DOHH2 (cell line): ENCODE data around the gene CNTN5.

Source experiments
- EZH2phosphoT487 ChIP-seq: fragments of 200-600 bp; sonication (generic); IDR thresholded peaks from 2 replicates; pipeline ENCODE4 v1.6.1; 2017; ENCODE audit warnings: borderline replicate concordance, mild to moderate bottlenecking, antibody characterized with exemption, low read length, moderate library complexity, mixed read lengths
- TF ChIP-seq, protein P1 (sequence below): fragments of 200-600 bp; sonication (generic); IDR thresholded peaks from one replicate; pipeline ENCODE4 v1.5.1; 2014; ENCODE audit warnings: antibody characterized with exemption, mild to moderate bottlenecking, low read depth, low read length; ENCODE audit not compliant: poor library complexity, severe bottlenecking

- TF ChIP-seq, protein P1, sequence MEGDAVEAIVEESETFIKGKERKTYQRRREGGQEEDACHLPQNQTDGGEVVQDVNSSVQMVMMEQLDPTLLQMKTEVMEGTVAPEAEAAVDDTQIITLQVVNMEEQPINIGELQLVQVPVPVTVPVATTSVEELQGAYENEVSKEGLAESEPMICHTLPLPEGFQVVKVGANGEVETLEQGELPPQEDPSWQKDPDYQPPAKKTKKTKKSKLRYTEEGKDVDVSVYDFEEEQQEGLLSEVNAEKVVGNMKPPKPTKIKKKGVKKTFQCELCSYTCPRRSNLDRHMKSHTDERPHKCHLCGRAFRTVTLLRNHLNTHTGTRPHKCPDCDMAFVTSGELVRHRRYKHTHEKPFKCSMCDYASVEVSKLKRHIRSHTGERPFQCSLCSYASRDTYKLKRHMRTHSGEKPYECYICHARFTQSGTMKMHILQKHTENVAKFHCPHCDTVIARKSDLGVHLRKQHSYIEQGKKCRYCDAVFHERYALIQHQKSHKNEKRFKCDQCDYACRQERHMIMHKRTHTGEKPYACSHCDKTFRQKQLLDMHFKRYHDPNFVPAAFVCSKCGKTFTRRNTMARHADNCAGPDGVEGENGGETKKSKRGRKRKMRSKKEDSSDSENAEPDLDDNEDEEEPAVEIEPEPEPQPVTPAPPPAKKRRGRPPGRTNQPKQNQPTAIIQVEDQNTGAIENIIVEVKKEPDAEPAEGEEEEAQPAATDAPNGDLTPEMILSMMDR, result no peak
- TF ChIP-seq EZH2phosphoT487, result no peak
These were observed 422.5 kb downstream of the CNTN5 start for GRCh38 chr11:99443276-99443675.
